ENCODE data around the gene LARGE1. TPM values are rescaled to one million over a fixed set of nuclear protein-coding genes. Genes with fewer than 3 reads are reported as not detected.

LARGE1 gene
- total and polyA plus RNA-seq, 2 of the 13 experiments (the other 11 are each of a cell fraction or from before 2014, with no cell fraction given): 8.4 to 11.0 TPM

- Histone ChIP-seq H3K9ac (ENCODE audit: insufficient read depth, low read depth, low read length) (no peak overlapping the region), H3K4me1 (ENCODE audit: insufficient read depth, low read length) (no peaks in the 10 kb centered on the region), H3K27ac (ENCODE audit: extremely low read length, insufficient read depth, low read length) (no peak overlapping the region), H3K27me3 (ENCODE audit: control insufficient read depth in 1 of 2, insufficient read depth in 2 of 2, low read length in 2 of 2) (no peaks in the 10 kb centered on the region), H3K79me2 (ENCODE audit: insufficient read depth, low read length) (no peaks in the 10 kb centered on the region), H2AFZ (ENCODE audit: low read length) (no peak overlapping the region), H3K4me2 (ENCODE audit: low read depth, low read length) (no peak overlapping the region), H3K36me3 (replicated peaks in 1 of 2; ENCODE audit: control insufficient read depth in 1 of 2, insufficient read depth in 2 of 2, low read length in 2 of 2) (no peaks in the 10 kb centered on the region), H4K20me1 (ENCODE audit: insufficient read depth, low read length) (no peaks in the 10 kb centered on the region), H3K4me3 (replicated peaks in 1 of 3; ENCODE audit: insufficient read depth in 1 of 3, low read depth in 2 of 3, low read length in 3 of 3) (no peak overlapping the region), H3K9me3 (ENCODE audit: low read length) (peaks cover 24% of the 10 kb centered on the region)
- POLR2A ChIA-PET: no interaction called here
- CTCF ChIA-PET (ENCODE audit: low intra/inter-chr PET ratio, low total read pairs): no interaction called here
- in situ Hi-C loops (cut with HindIII; ENCODE audit: extremely low pct_ligation_motif_present, low pct_unique_long_range_greater_than_20kb): no loop called here
- WGBS (ENCODE audit: low lambda C conversion rate): 87% methylated on average over 4 of the region's 4 CpGs
- TF ChIP-seq PRDM15 (CRISPR knock-in tag; IDR thresholded peaks at IDR 0.05): no peak
- FAIRE-seq (no peak), ATAC-seq (no peak), DNase-seq (ENCODE audit: low spot score) (no peak)
- no TSS peak for BruUV-seq (replicated peaks)
- intact Hi-C loops (cut with micrococcal nuclease; ENCODE audit: unreplicated experiment): no loop called here
Observed at GRCh38 chr22:33789690-33790253, 130.5 kb downstream of the LARGE1 start.

GRCh38 chr22:33788927-33789326, 131.3 kb downstream of the LARGE1 start:
- BruUV-seq (replicated peaks): no TSS peak
- Histone ChIP-seq H3K4me3 (replicated peaks in 1 of 3; ENCODE audit: insufficient read depth in 1 of 3, low read depth in 2 of 3, low read length in 3 of 3) (no peak overlapping the region), H3K79me2 (ENCODE audit: insufficient read depth, low read length) (no peaks in the 10 kb centered on the region), H4K20me1 (ENCODE audit: insufficient read depth, low read length) (0 out of 2 replicates have a peak, but pooled peaks cover 1% of the 10 kb centered on the region), H3K27me3 (ENCODE audit: control insufficient read depth in 1 of 2, insufficient read depth in 2 of 2, low read length in 2 of 2) (no peaks in the 10 kb centered on the region), H2AFZ (ENCODE audit: low read length) (no peak overlapping the region), H3K27ac (ENCODE audit: extremely low read length, insufficient read depth, low read length) (no peak overlapping the region), H3K36me3 (replicated peaks in 1 of 2; ENCODE audit: control insufficient read depth in 1 of 2, insufficient read depth in 2 of 2, low read length in 2 of 2) (no peaks in the 10 kb centered on the region), H3K9me3 (ENCODE audit: low read length) (peaks cover 24% of the 10 kb centered on the region), H3K4me1 (ENCODE audit: insufficient read depth, low read length) (no peaks in the 10 kb centered on the region), H3K9ac (ENCODE audit: insufficient read depth, low read depth, low read length) (no peak overlapping the region), H3K4me2 (ENCODE audit: low read depth, low read length) (no peak overlapping the region)
- intact Hi-C loops (cut with micrococcal nuclease; ENCODE audit: unreplicated experiment) (no loop called here), in situ Hi-C loops (cut with HindIII; ENCODE audit: extremely low pct_ligation_motif_present, low pct_unique_long_range_greater_than_20kb) (no loop called here)
- POLR2A ChIA-PET: no interaction called here
- CTCF ChIA-PET (ENCODE audit: low intra/inter-chr PET ratio, low total read pairs): no interaction called here
- ATAC-seq: no peak
- WGBS (ENCODE audit: low lambda C conversion rate): 85% methylated on average over 3 of the region's 3 CpGs
- DNase-seq (ENCODE audit: low spot score): no peak
- no peak for FAIRE-seq
- no peak for TF ChIP-seq GATA4 (IDR thresholded peaks at IDR 0.05; ENCODE audit: borderline replicate concordance, low read depth)
- TF ChIP-seq DZIP1 (CRISPR knock-in tag; IDR thresholded peaks at IDR 0.05): no peak
- TF ChIP-seq ZFP36 (IDR thresholded peaks at IDR 0.05; ENCODE audit: borderline replicate concordance, low read depth, low read length, partially characterized antibody): peak; percentile 61
- no peak for TF ChIP-seq ZNF687 (CRISPR knock-in tag; IDR thresholded peaks at IDR 0.05)
